AG04450 (cell line): ENCODE data around the gene STK32C. TPM values are rescaled to one million over a fixed set of nuclear protein-coding genes. Genes with fewer than 3 reads are reported as not detected.

ENCODE experiments used
- CTCF ChIA-PET: fragments of 300-600, 350-600 bp; formaldehyde crosslinking; extraction: SDS; loops from one replicate; lab custom pipeline; 2022; ENCODE audit warnings: antibody characterized with exemption, inconsistent platforms; lab: Charles Lee
- POLR2A ChIA-PET: fragments of 350-600 bp; formaldehyde crosslinking; extraction: SDS; loops from one replicate; lab custom pipeline; 2021; ENCODE audit warnings: antibody characterized with exemption, inconsistent platforms; lab: Yijun Ruan, JAX
- DNase-seq: peaks from one replicate; pipeline ENCODE4 v3.0.0-alpha.2; 2011; ENCODE audit warnings: low read depth, low spot score
- H3K27ac ChIP-seq: one replicate; pipeline ENCODE4 v1.5.1; 2012; ENCODE audit warnings: low read depth, low read length, control low read depth
- H3K27me3 ChIP-seq: one replicate; pipeline ENCODE4 v1.6.0; 2012; ENCODE audit warnings: low read length; ENCODE audit not compliant: control insufficient read depth, insufficient read depth
- H3K4me3 ChIP-seq: 2 replicates; pipeline ENCODE4 v1.5.1; 2011; ENCODE audit warnings: mild to moderate bottlenecking, low read depth, low read length, control low read depth
- H3K9me3 ChIP-seq: 2 replicates; pipeline ENCODE4 v1.5.1; 2012; ENCODE audit warnings: low read length; ENCODE audit not compliant: control insufficient read depth, insufficient read depth
- polyA plus RNA-seq: library from polyadenylated mRNA; depleted of rRNA; stranded (reverse); fragments of >200 nt; gene quantifications from 2 replicates; pipeline ENCODE4 v1.2.3, GENCODE V29; 2011
- TF ChIP-seq, protein P1 (sequence below): IDR thresholded peaks from 2 replicates; pipeline ENCODE4 v1.5.1; 2011; ENCODE audit warnings: low read depth, low read length, control low read depth, inconsistent platforms

Gene STK32C
- polyA plus RNA-seq, 1 experiment, result 5.3 TPM

DNA sequence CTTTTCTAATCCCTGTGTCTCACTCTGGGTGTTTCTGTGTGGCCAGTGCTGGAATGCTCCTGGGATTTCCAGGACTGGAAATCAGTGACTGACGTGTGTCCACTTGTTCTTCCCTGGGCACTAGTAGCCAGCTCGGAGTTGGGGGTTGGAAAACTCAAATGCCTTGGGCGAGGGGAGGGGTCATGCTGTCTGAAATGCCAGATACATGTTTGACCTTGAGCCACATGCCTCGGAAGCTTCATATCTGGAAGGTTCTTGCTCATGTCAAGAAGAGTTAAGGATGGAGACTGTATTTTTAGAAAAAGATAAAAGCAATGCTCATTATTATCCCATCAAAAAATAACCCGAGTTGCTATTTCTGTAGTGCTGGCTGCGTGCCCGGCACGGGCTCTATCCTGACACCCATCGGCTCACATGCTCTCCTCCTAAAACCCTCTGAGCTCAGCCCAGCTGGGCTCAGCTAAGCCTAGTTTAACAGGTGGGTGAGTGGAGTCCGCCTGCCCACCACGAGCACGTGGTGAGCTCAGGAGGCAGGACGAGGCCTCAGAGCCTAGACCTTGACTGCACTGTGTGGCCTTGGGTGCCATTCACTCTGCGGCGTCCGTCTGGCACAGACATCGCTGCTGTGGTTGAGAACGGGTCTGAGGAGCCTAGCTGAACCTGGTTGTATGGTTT lies 114.6 kb downstream of the STK32C start:
- Histone ChIP-seq H3K9me3 (no peaks in the 10 kb centered on the region; the same call in 1 of the 2 replicates), H3K4me3 (no peak overlapping the region), H3K27ac (no peak overlapping the region), H3K27me3 (peaks cover 6% of the 10 kb centered on the region)
- DNase-seq, result no peak
- CTCF ChIA-PET, result no interaction called here
- TF ChIP-seq, protein P1, sequence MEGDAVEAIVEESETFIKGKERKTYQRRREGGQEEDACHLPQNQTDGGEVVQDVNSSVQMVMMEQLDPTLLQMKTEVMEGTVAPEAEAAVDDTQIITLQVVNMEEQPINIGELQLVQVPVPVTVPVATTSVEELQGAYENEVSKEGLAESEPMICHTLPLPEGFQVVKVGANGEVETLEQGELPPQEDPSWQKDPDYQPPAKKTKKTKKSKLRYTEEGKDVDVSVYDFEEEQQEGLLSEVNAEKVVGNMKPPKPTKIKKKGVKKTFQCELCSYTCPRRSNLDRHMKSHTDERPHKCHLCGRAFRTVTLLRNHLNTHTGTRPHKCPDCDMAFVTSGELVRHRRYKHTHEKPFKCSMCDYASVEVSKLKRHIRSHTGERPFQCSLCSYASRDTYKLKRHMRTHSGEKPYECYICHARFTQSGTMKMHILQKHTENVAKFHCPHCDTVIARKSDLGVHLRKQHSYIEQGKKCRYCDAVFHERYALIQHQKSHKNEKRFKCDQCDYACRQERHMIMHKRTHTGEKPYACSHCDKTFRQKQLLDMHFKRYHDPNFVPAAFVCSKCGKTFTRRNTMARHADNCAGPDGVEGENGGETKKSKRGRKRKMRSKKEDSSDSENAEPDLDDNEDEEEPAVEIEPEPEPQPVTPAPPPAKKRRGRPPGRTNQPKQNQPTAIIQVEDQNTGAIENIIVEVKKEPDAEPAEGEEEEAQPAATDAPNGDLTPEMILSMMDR, result no peak
- POLR2A ChIA-PET, result no interaction called here

DNA sequence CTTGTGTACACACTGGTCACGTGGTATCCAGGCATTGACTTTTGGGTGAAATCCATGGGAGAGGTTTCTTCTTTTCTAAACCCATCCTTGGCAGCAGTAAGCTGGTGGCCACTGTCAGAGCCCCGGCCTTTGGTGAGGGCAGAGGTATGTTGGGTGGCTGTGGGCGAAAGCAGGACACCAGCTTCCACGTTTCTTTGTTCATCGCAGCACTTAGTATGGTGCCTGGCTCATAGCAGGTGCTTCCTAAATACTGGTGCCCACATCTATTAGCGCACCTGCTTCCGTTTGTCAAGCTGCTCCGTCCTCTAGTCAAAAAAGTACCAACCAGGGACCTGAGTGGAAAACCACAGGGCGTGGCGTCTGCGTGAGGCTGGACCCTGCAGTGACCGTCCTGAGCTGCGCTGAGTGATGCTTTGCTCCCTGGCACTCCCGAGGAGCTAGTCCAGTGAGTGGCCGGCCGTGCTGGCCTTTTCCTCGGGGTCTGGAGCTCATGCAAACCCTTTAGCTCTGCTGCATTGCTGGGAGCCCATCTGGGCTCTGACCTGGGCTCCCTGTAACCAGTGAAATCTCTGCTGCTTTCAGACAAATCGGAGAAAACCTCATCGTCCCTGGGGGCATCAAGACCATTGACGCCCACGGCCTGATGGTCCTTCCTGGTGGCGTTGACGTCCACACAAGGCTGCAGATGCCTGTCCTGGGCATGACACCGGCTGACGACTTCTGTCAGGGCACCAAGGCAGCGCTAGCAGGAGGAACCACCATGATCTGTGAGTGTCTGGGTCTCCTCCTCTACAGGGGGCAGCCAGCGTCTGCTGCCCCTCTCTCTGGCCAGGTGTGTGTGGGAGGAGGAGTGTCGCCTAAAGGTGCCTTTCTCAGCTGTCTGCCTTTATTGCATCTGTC lies 115.4 kb downstream of the STK32C start:
- no peak overlapping the region for H3K27ac ChIP-seq
- no peak for DNase-seq
- H3K4me3 ChIP-seq, result no peak overlapping the region
- peaks cover 4% of the 10 kb centered on the region; the same call in 1 of the 2 replicates for H3K9me3 ChIP-seq
- CTCF ChIA-PET, result no interaction called here
- POLR2A ChIA-PET, result no interaction called here
- H3K27me3 ChIP-seq, result peaks cover 13% of the 10 kb centered on the region
- TF ChIP-seq, protein P1, result no peak

DNA sequence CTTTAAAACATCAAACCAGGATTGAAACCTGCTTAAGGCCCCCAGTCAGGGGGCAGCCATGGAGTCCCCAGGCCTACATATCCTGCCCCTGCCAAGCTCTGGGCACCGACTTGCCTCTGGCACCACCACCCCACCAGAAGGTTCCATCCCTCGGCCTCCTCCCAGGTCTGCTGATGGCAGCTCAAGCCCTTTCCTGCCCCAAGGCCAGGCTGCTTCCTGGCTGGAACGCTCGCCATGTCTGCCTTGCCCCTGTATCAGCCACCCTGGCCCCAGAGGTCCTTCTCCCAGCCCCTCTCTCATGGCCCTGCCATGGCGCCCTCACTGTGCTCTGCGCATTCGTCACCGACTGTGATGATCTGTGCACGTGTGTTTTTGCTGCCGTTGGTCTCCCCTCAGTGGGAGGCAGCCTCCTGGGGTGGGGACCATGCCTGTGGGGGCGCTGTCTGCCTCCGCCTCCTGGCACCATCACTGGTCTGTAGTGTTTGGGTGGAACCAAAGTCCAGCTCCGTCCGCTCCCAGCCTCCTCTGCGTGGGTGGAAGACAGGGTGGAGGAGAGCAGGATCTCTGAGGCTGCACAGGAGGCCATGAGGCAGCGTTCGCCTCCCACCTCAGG lies 117.8 kb downstream of the STK32C start:
- Histone ChIP-seq H3K27ac (no peak overlapping the region), H3K27me3 (peaks cover 23% of the 10 kb centered on the region), H3K4me3 (no peak overlapping the region), H3K9me3 (peaks cover 4% of the 10 kb centered on the region; the same call in 1 of the 2 replicates)
- TF ChIP-seq, protein P1, result no peak
- CTCF ChIA-PET, result interaction anchor here (0.6 kb wide), 1 partner anchor 134 kb away, joined by 4 read pairs; no protein-coding TSS in a partner anchor
- no peak for DNase-seq
- POLR2A ChIA-PET, result no interaction called here

DNA sequence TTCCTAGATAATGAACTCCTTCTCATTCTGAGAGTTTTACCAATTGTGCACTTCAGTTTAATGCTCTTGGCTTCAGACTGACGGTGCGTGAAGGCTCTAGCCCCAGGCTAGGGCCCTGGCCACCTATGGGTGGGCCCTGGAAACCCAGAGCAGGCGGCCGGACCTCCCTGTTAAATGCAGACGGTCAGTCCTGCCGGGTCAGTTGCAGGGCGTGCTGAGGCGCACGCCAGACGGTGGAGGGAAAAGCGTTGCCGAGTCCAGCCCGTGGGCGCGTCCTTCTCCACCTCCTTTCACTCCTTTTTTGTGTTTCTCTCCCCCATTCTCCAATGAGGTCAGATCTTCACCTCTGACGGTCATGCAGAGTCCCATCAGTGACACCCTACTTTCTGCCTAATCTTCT lies 118.7 kb downstream of the STK32C start:
- CTCF ChIA-PET, result interaction anchor here (0.6 kb wide), 1 partner anchor 256 kb away, joined by 5 read pairs; no protein-coding TSS in a partner anchor
- TF ChIP-seq, protein P1, result no peak
- POLR2A ChIA-PET, result no interaction called here
- peaks cover 24% of the 10 kb centered on the region for H3K27me3 ChIP-seq
- DNase-seq, result no peak
- H3K27ac ChIP-seq, result no peak overlapping the region
- peaks cover 4% of the 10 kb centered on the region; the same call in 1 of the 2 replicates for H3K9me3 ChIP-seq
- H3K4me3 ChIP-seq, result no peak overlapping the region
